Keratinocyte (primary cell): Measurements from ENCODE around the gene NCL. TPM values are rescaled to one million over a fixed set of nuclear protein-coding genes. Genes with fewer than 3 reads are reported as not detected.

Experiments
- DNase-seq: peaks from one replicate; pipeline ENCODE4 v3.0.0-alpha.2; 2011; ENCODE audit warnings: low read depth, missing footprints, low spot score
- FAIRE-seq: peaks from 2 replicates; lab custom pipeline; 2011; peaks lifted over from hg19 to GRCh38; lab: Jason Lieb, UNC
- H2AFZ ChIP-seq: 2 replicates; pipeline ENCODE4 v1.6.0; 2012; ENCODE audit warnings: low read length, control low read depth, inconsistent platforms; ENCODE audit not compliant: control insufficient read depth
- H3K27ac ChIP-seq: 2 replicates; pipeline ENCODE4 v1.5.1; 2011; ENCODE audit warnings: low read length; ENCODE audit not compliant: control insufficient read depth, insufficient read depth
- H3K27me3 ChIP-seq: 3 replicates; pipeline ENCODE4 v1.6.0; 2011; ENCODE audit warnings: low read length; ENCODE audit not compliant: control insufficient read depth, insufficient read depth; ENCODE audit errors: extremely low read depth
- H3K36me3 ChIP-seq, 2 experiments: 2 replicates in 1 of 2; 3 replicates in 1 of 2; pipeline ENCODE4 v1.5.1; 2011; ENCODE audit warnings: low read length in 2 of 2, mild to moderate bottlenecking in 1 of 2; ENCODE audit not compliant: control insufficient read depth in 2 of 2, insufficient read depth in 2 of 2; ENCODE audit errors: extremely low read depth in 1 of 2
- H3K4me1 ChIP-seq: 3 replicates; pipeline ENCODE4 v1.5.1; 2011; ENCODE audit warnings: low read length; ENCODE audit not compliant: control insufficient read depth, insufficient read depth; ENCODE audit errors: extremely low read depth
- H3K4me2 ChIP-seq: 3 replicates; pipeline ENCODE4 v1.6.0; 2011; ENCODE audit warnings: low read depth, low read length; ENCODE audit not compliant: control insufficient read depth, insufficient read depth; ENCODE audit errors: extremely low read depth
- H3K4me3 ChIP-seq, 3 experiments: fragments of 200-600 bp in 1 of 3; sonication (generic) in 1 of 3; 2 replicates in 2 of 3; 3 replicates in 1 of 3; pipeline ENCODE4 v1.5.1; 2011 to 2016; ENCODE audit warnings: low read length in 3 of 3, mild to moderate bottlenecking in 3 of 3, control low read depth in 2 of 3, inconsistent platforms in 1 of 3, low read depth in 1 of 3, mixed read lengths in 1 of 3, mixed run types in 1 of 3, moderate library complexity in 1 of 3; ENCODE audit not compliant: control insufficient read depth in 2 of 3, insufficient read depth in 2 of 3; ENCODE audit errors: extremely low read depth in 1 of 3
- H3K79me2 ChIP-seq: 2 replicates; pipeline ENCODE4 v1.6.0; 2012; ENCODE audit warnings: low read length; ENCODE audit not compliant: control insufficient read depth, insufficient read depth
- H3K9ac ChIP-seq: 3 replicates; pipeline ENCODE4 v1.6.0; 2011; ENCODE audit warnings: low read length; ENCODE audit not compliant: control insufficient read depth, insufficient read depth; ENCODE audit errors: extremely low read depth
- H3K9me1 ChIP-seq: 3 replicates; pipeline ENCODE4 v1.6.0; 2011; ENCODE audit warnings: low read length; ENCODE audit not compliant: control insufficient read depth, insufficient read depth; ENCODE audit errors: extremely low read depth
- H3K9me3 ChIP-seq: 2 replicates; pipeline ENCODE4 v1.5.1; 2012; ENCODE audit warnings: low read depth, low read length; ENCODE audit not compliant: control insufficient read depth
- H4K20me1 ChIP-seq: 3 replicates; pipeline ENCODE4 v1.6.0; 2011; ENCODE audit warnings: low read length; ENCODE audit not compliant: control insufficient read depth, insufficient read depth; ENCODE audit errors: extremely low read depth
- CTCF ChIP-seq, 3 experiments: IDR thresholded peaks in 1 of 3; conservative IDR thresholded peaks in 1 of 3; optimal IDR thresholded peaks in 1 of 3; 2 replicates in 2 of 3; 3 replicates in 1 of 3; pipeline versions ENCODE3 to v1.5.1; 2011; ENCODE audit warnings: low read length in 3 of 3, mild to moderate bottlenecking in 3 of 3, moderate library complexity in 2 of 3, control low read depth in 1 of 3, inconsistent platforms in 1 of 3; ENCODE audit not compliant: insufficient read depth in 2 of 3; ENCODE audit errors: extremely low read depth in 1 of 3
- EZH2 ChIP-seq: IDR thresholded peaks from one replicate; pipeline ENCODE4 v1.6.1; 2012; ENCODE audit warnings: inconsistent platforms, mild to moderate bottlenecking, low read length, moderate library complexity
- dilution Hi-C: fragments of 300-500 bp; cut with MboI; formaldehyde crosslinking; loops from one replicate; pipeline ENCODE4 v1.7.0; 2020; ENCODE audit warnings: low sequenced_read_pairs; ENCODE audit not compliant: extremely low pct_ligation_motif_present
- polyA plus RNA-seq, 5 experiments: library from polyadenylated mRNA; depleted of rRNA in 3 of 5; stranded (reverse) in 3 of 5; stranded (forward) in 1 of 5; unstranded in 1 of 5; fragments of >200 nt; gene quantifications; 1 replicate in 1 of 5; 2 replicates in 3 of 5; 3 replicates in 1 of 5; pipeline versions ENCODE4 v1.2.1 to v1.2.3, GENCODE V29; 2011 to 2012; ENCODE audit warnings: missing spikeins in 2 of 5, low read depth in 1 of 5, low replicate concordance in 1 of 5

Gene NCL
- polyA plus RNA-seq, 1 donor (not counting 4 experiments of a cell fraction or from before 2014, with no cell fraction given), result 247 TPM

DNA sequence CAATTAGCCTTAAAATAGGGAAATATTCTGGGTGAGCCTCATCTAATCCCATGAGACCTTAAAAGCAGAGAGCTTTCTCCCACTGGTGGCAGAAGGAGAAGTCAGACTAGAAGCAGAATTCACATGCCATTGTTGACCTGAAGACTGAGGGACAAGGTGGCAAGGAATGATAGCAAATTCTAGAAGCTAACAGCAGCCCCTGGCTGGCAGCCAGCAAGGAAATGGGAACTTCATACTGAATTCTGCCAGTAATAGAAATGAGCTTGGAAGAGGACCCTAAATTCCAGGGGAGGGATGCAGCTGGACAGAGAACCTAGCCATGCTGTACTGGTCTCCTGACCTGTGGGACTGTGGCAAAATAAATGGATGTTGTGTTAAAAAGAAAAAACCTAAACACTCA lies 49.3 kb downstream of the NCL start:
- Histone ChIP-seq H3K9ac (no peak overlapping the region), H3K9me1 (no peaks in the 10 kb centered on the region), H3K4me1 (no peaks in the 10 kb centered on the region), H2AFZ (no peak overlapping the region), H3K27me3 (no peaks in the 10 kb centered on the region), H3K9me3 (no peaks in the 10 kb centered on the region), H3K36me3 (no peaks in the 10 kb centered on the region), H3K27ac (no peak overlapping the region), H3K4me3 (no peak overlapping the region), H3K4me2 (no peak overlapping the region), H4K20me1 (no peaks in the 10 kb centered on the region), H3K79me2 (no peaks in the 10 kb centered on the region)
- FAIRE-seq (no peak), DNase-seq (no peak)
- dilution Hi-C loops, result no loop called here
- no peak for TF ChIP-seq CTCF (optimal IDR thresholded peaks at IDR 0.05 in 1 of 3, IDR thresholded peaks at IDR 0.05 in 1 of 3, conservative IDR thresholded peaks at IDR 0.05 in 1 of 3; ENCODE audit: extremely low read depth in 1 of 3, insufficient read depth in 2 of 3, low read length in 3 of 3)
- TF ChIP-seq EZH2, result no peak

GRCh38 chr2:231413921-231414476 lies 50.3 kb downstream of the NCL start:
- dilution Hi-C loops, result no loop called here
- Histone ChIP-seq H3K9ac (no peak overlapping the region), H3K4me3 (no peak overlapping the region), H3K4me2 (no peak overlapping the region), H3K9me1 (no peaks in the 10 kb centered on the region), H2AFZ (no peak overlapping the region), H3K27ac (no peak overlapping the region), H3K9me3 (no peaks in the 10 kb centered on the region), H4K20me1 (no peaks in the 10 kb centered on the region), H3K27me3 (no peaks in the 10 kb centered on the region), H3K4me1 (no peaks in the 10 kb centered on the region), H3K36me3 (no peaks in the 10 kb centered on the region), H3K79me2 (no peaks in the 10 kb centered on the region)
- no peak for DNase-seq
- TF ChIP-seq CTCF (optimal IDR thresholded peaks at IDR 0.05 in 1 of 3, IDR thresholded peaks at IDR 0.05 in 1 of 3, conservative IDR thresholded peaks at IDR 0.05 in 1 of 3; ENCODE audit: extremely low read depth in 1 of 3, insufficient read depth in 2 of 3, low read length in 3 of 3), result no peak
- TF ChIP-seq EZH2, result no peak
- no peak for FAIRE-seq
